ENCODE results near the gene SORL1-AS1.
A peak's percentile ranks its signal among the peaks of the same experiment; 100 is the strongest.

The SORL1-AS1 gene

DNA sequence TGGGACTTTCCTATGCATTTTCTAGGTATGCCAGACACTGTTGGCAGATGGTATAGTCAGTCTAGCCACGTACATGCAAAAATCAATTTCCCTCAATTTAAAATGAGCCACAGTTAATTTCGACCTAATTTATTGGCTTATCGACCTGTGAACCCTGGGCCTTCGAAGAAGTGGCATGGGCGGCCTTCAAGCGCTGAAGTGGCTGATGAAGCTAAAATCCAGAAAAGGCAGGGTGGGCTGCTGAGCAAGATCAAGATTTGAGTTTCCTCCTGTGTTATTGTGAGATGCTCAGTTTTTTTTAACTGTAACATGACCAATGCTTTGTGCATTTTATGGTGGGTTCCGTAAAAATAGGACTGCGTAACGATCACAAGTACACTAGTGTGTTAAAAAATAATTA, 5.8 kb upstream of the SORL1-AS1 start:
- no peaks in the 10 kb centered on the region for H3K9me3 ChIP-seq (ENCODE audit: control insufficient read depth, low read depth, low read length)
- no peak overlapping the region for H4K5ac ChIP-seq (ENCODE audit: insufficient read length, low read depth, low read length)
- H3K27ac Mint-ChIP-seq, result no peak overlapping the region; a peak in 1 of 7 replicates
- peaks cover 5 to 6% (median 6%) of the 10 kb centered on the region in 3 experiments for H3K36me3 Mint-ChIP-seq (ENCODE audit: insufficient read depth in 1 of 3, low read depth in 3 of 3)
- H3K14ac ChIP-seq (ENCODE audit: insufficient read depth, low read length), result no peak overlapping the region
- H3K4me1 ChIP-seq (ENCODE audit: insufficient read depth, low read length), result peaks cover 22% of the 10 kb centered on the region; the same call in 1 of the 2 replicates
- TF ChIP-seq, protein P1, sequence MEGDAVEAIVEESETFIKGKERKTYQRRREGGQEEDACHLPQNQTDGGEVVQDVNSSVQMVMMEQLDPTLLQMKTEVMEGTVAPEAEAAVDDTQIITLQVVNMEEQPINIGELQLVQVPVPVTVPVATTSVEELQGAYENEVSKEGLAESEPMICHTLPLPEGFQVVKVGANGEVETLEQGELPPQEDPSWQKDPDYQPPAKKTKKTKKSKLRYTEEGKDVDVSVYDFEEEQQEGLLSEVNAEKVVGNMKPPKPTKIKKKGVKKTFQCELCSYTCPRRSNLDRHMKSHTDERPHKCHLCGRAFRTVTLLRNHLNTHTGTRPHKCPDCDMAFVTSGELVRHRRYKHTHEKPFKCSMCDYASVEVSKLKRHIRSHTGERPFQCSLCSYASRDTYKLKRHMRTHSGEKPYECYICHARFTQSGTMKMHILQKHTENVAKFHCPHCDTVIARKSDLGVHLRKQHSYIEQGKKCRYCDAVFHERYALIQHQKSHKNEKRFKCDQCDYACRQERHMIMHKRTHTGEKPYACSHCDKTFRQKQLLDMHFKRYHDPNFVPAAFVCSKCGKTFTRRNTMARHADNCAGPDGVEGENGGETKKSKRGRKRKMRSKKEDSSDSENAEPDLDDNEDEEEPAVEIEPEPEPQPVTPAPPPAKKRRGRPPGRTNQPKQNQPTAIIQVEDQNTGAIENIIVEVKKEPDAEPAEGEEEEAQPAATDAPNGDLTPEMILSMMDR (conservative IDR thresholded peaks at IDR 0.05), result no peak
- peak overlapping the region in 1 of 2 experiments; percentile 21; a peak in 2 of 5 replicates for H3K4me3 Mint-ChIP-seq
- H2BK20ac ChIP-seq (ENCODE audit: low read depth, low read length, poor library complexity, severe bottlenecking), result no peak overlapping the region
- no peak overlapping the region for H3K27ac ChIP-seq (ENCODE audit: insufficient read length, low read depth, low read length)
- no peak overlapping the region for H3T11ph ChIP-seq (ENCODE audit: low read length)
- H4K91ac ChIP-seq (ENCODE audit: insufficient read length, low read depth, low read length), result no peak overlapping the region
- peaks cover 83 to 89% of the 10 kb centered on the region in 2 experiments for H3K4me1 Mint-ChIP-seq
- H3K79me2 ChIP-seq (ENCODE audit: insufficient read depth, low read length), result peaks cover 33% of the 10 kb centered on the region; the same call in 1 of the 2 replicates
- H3K56ac ChIP-seq (ENCODE audit: insufficient read length, low read depth, low read length), result no peak overlapping the region
- no peak overlapping the region for H3K4ac ChIP-seq (ENCODE audit: low read depth, low read length)
- H3K27me3 ChIP-seq (ENCODE audit: insufficient read depth, low read length), result no peaks in the 10 kb centered on the region
- H4K8ac ChIP-seq (replicated peaks; ENCODE audit: insufficient read length, low read depth, low read length), result no peak overlapping the region
- no peaks in the 10 kb centered on the region for H3K27me3 Mint-ChIP-seq (ENCODE audit: low read depth)
- peaks cover 3% of the 10 kb centered on the region for H3K23me2 ChIP-seq (ENCODE audit: insufficient read length, low read depth, low read length, poor library complexity, severe bottlenecking)
- H3K4me2 ChIP-seq (ENCODE audit: insufficient read depth, insufficient read length, low read length), result no peak overlapping the region
- H3K18ac ChIP-seq (ENCODE audit: insufficient read length, low read depth, low read length), result no peak overlapping the region
- H2AK5ac ChIP-seq (ENCODE audit: insufficient read length, low read length), result no peak overlapping the region
- H2BK15ac ChIP-seq (ENCODE audit: low read depth, low read length), result no peak overlapping the region
- no peak overlapping the region for H3K23ac ChIP-seq (ENCODE audit: insufficient read length, low read depth, low read length)
- no peaks in the 10 kb centered on the region for H3K9me3 Mint-ChIP-seq
- no peak overlapping the region for H2BK5ac ChIP-seq (ENCODE audit: insufficient read length, low read length)
- no peak overlapping the region for H2AFZ ChIP-seq (ENCODE audit: low read length)
- H3K9ac ChIP-seq (ENCODE audit: extremely low read depth, insufficient read length, low read length), result no peak overlapping the region
- WGBS (ENCODE audit: extremely low coverage, insufficient read length, low lambda C conversion rate), result no CpG with 5 or more reads among the region's 9 CpGs
- no peak for DNase-seq
- no peaks in the 10 kb centered on the region for H4K20me1 ChIP-seq (ENCODE audit: control insufficient read depth, insufficient read depth, insufficient read length)
- H2BK12ac ChIP-seq (ENCODE audit: insufficient read length, low read depth, low read length), result no peak overlapping the region
- no peak overlapping the region for H2BK120ac ChIP-seq (ENCODE audit: low read depth, low read length, poor library complexity, severe bottlenecking)
- H3K79me1 ChIP-seq (ENCODE audit: insufficient read depth, low read depth, low read length, poor library complexity, severe bottlenecking), result peaks cover 4% of the 10 kb centered on the region
